Loucy (cell line): ENCODE results near the gene RAD51B.

Experiments used
- CTCF ChIP-seq: fragments of 200-600 bp; sonication (generic); conservative IDR thresholded peaks from 2 replicates; pipeline ENCODE4 v1.5.1; 2014; ENCODE audit warnings: mild to moderate bottlenecking, antibody characterized with exemption, low read length
- EZH2phosphoT487 ChIP-seq: fragments of 200-600 bp; IDR thresholded peaks from 2 replicates; pipeline ENCODE4 v1.6.1; 2018; ENCODE audit warnings: antibody characterized with exemption, mild to moderate bottlenecking, moderate library complexity, borderline replicate concordance

DNA sequence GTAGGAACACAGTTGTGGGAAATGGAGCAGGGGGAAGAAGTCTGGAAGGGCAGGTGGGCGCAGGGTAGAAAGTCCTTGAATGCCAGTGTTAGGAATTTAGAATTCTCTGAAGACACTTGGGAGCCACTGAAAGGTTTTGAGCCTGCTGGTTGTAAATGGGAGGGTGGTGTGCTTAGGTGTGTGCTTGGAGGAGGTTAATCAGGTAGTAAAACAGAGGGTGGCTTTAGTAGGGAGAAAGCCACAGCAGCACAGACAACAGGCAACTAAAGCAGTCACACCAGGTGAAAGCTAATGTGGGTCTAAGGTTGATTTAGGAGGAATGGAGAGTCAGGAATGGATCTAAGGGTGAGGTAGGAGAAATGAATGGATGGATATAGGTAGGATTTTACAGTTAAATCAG lies 588.2 kb downstream of the RAD51B start:
- TF ChIP-seq CTCF (no peak), EZH2phosphoT487 (no peak)
